ENCODE data around the gene MRTFA.
"Not testable (repeated sequence)": the region's sequence is repeated elsewhere in the genome, so short reads cannot be mapped to it uniquely, and the experiment has no call there.

Gene MRTFA

GRCh38 chr22:40521046-40521445 is 115.5 kb downstream of the MRTFA start:
- no peak for DNase-seq (ENCODE audit: low read depth in 2 of 2)

- no peak for DNase-seq (ENCODE audit: low read depth in 2 of 2)
Measured at GRCh38 chr22:40520562-40520961, 116.0 kb downstream of the MRTFA start.

GRCh38 chr22:40519948-40520331 is 116.6 kb downstream of the MRTFA start:
- DNase-seq (ENCODE audit: low read depth in 2 of 2) = no peak

- DNase-seq (ENCODE audit: low read depth in 2 of 2) = no peak
Measured at GRCh38 chr22:40519284-40519947, 117.1 kb downstream of the MRTFA start.

- DNase-seq (ENCODE audit: low read depth in 2 of 2) = no peak
Measured at GRCh38 chr22:40518840-40519239, 117.7 kb downstream of the MRTFA start.

GRCh38 chr22:40517631-40518030 is 118.9 kb downstream of the MRTFA start:
- DNase-seq (ENCODE audit: low read depth in 2 of 2) = no peak

GRCh38 chr22:40516416-40516815 is 120.1 kb downstream of the MRTFA start:
- DNase-seq (ENCODE audit: low read depth in 2 of 2) = no peak

GRCh38 chr22:40512426-40513136 is 123.9 kb downstream of the MRTFA start:
- DNase-seq (ENCODE audit: low read depth in 2 of 2) = no peak

GRCh38 chr22:40511604-40512003 is 124.9 kb downstream of the MRTFA start:
- DNase-seq (ENCODE audit: low read depth in 2 of 2) = no peak

- DNase-seq (ENCODE audit: low read depth in 2 of 2) = no peak
Measured at GRCh38 chr22:40510631-40511364, 125.7 kb downstream of the MRTFA start.

GRCh38 chr22:40509401-40510134 is 127.0 kb downstream of the MRTFA start:
- DNase-seq (ENCODE audit: low read depth in 2 of 2) = no peak

GRCh38 chr22:40508046-40508445 is 128.5 kb downstream of the MRTFA start:
- not testable (repeated sequence) for DNase-seq (ENCODE audit: low read depth in 2 of 2)

GRCh38 chr22:40507491-40507890 is 129.0 kb downstream of the MRTFA start:
- DNase-seq (ENCODE audit: low read depth in 2 of 2) = no peak

- no peak for DNase-seq (ENCODE audit: low read depth in 2 of 2)
Measured at GRCh38 chr22:40506762-40507161, 129.8 kb downstream of the MRTFA start.

- no peak for DNase-seq (ENCODE audit: low read depth in 2 of 2)
Measured at GRCh38 chr22:40504285-40505249, 132.0 kb downstream of the MRTFA start.

- DNase-seq (ENCODE audit: low read depth in 2 of 2) = no peak
Measured at GRCh38 chr22:40502919-40503318, 133.6 kb downstream of the MRTFA start.

- DNase-seq (ENCODE audit: low read depth in 2 of 2) = not testable (repeated sequence)
Measured at GRCh38 chr22:40500465-40500786, 136.1 kb downstream of the MRTFA start.

- DNase-seq (ENCODE audit: low read depth in 2 of 2) = no peak
Measured at GRCh38 chr22:40499209-40499623, 137.3 kb downstream of the MRTFA start.

GRCh38 chr22:40498420-40499208 is 137.9 kb downstream of the MRTFA start:
- DNase-seq (ENCODE audit: low read depth in 2 of 2) = no peak

GRCh38 chr22:40493441-40493840 is 143.1 kb downstream of the MRTFA start:
- DNase-seq (ENCODE audit: low read depth in 2 of 2) = no peak

Data from stimulated activated CD4-positive, alpha-beta T cell treated with anti-CD3 and anti-CD28 coated beads, Interleukin-15, amount 100 ng/mL, for 48 hours (primary cell).